Activated CD8-positive, alpha-beta T cell treated with anti-CD3 and anti-CD28 coated beads, Interleukin-2, amount 10 ng/mL, durations not matched to agents 7 days and 5 days (primary cell): ENCODE data around the gene FOXE3. TPM values are rescaled to one million over a fixed set of nuclear protein-coding genes. Genes with fewer than 3 reads are reported as not detected.

Experiments
- ATAC-seq: fragments of 150-1000 bp; cut with Tn5 transposase; one replicate; pipeline ENCODE4 v1.10.0; 2021; ENCODE audit warnings: moderate library complexity
- CTCF ChIA-PET: fragments of 350-600 bp; sonication (Branson Sonifier 250); formaldehyde crosslinking; loops from one replicate; lab custom pipeline; 2021; ENCODE audit warnings: antibody characterized with exemption; lab: Charles Lee
- POLR2A ChIA-PET: fragments of 350-600 bp; sonication (Branson Sonifier 250); formaldehyde crosslinking; loops from one replicate; lab custom pipeline; 2021; ENCODE audit warnings: antibody characterized with exemption; lab: Charles Lee
- DNase-seq: peaks from one replicate; pipeline ENCODE4 v3.0.0-alpha.2; 2020
- H3K27ac Mint-ChIP-seq: one replicate; pipeline ENCODE4 v1.8.0; 2021; ENCODE audit warnings: mild to moderate bottlenecking, mixed read lengths
- H3K27me3 Mint-ChIP-seq: one replicate; pipeline ENCODE4 v1.8.0; 2021; ENCODE audit warnings: low read depth, mixed read lengths
- H3K36me3 Mint-ChIP-seq: one replicate; pipeline ENCODE4 v1.8.0; 2021; ENCODE audit warnings: low read depth, mixed read lengths
- H3K4me1 Mint-ChIP-seq: one replicate; pipeline ENCODE4 v1.8.0; 2021; ENCODE audit warnings: low read depth, mixed read lengths
- H3K4me3 Mint-ChIP-seq: one replicate; pipeline ENCODE4 v1.8.0; 2021; ENCODE audit warnings: mild to moderate bottlenecking, mixed read lengths
- H3K9me3 Mint-ChIP-seq: one replicate; pipeline ENCODE4 v1.8.0; 2022; ENCODE audit warnings: mixed read lengths; ENCODE audit not compliant: insufficient read depth
- total RNA-seq, 2 experiments: library from RNA; stranded (reverse); gene quantifications; one replicate each; pipeline ENCODE4 v1.2.3, GENCODE V29; 2021

Gene FOXE3
- total RNA-seq, 2 experiments from 2014 or later, result not detected

GRCh38 chr1:47436979-47437446 lies 20.9 kb downstream of the FOXE3 start:
- POLR2A ChIA-PET, result interaction anchor here (0.9 kb wide), 1 partner anchor 274 kb away, joined by 5 read pairs; no protein-coding TSS in a partner anchor
- peaks cover 33% of the 10 kb centered on the region for H3K36me3 Mint-ChIP-seq
- ATAC-seq (peak; percentile 20), DNase-seq (peak; percentile 53)
- H3K4me3 Mint-ChIP-seq, result peak overlapping the region; percentile 93
- H3K9me3 Mint-ChIP-seq, result no peaks in the 10 kb centered on the region
- H3K27me3 Mint-ChIP-seq, result peaks cover 30% of the 10 kb centered on the region
- H3K4me1 Mint-ChIP-seq, result peaks cover 40% of the 10 kb centered on the region
- H3K27ac Mint-ChIP-seq, result peak overlapping the region; percentile 88
- CTCF ChIA-PET, result interaction anchor here (0.6 to 6.1 kb wide), 58 partner anchors 8 to 320 kb away, joined by 3 to 71 read pairs (median 4); partner anchors contain the start of genes CMPK1, PDZK1IP1 and STIL

- peak; percentile 90 for ATAC-seq
- Mint-ChIP-seq H3K9me3 (no peaks in the 10 kb centered on the region), H3K27me3 (peaks cover 28% of the 10 kb centered on the region), H3K27ac (peak within 1 kb of the TSS; percentile 88), H3K4me1 (peaks cover 34% of the 10 kb centered on the region), H3K4me3 (peak within 1 kb of the TSS; percentile 93), H3K36me3 (peaks cover 27% of the 10 kb centered on the region)
- CTCF ChIA-PET, result interaction anchor here (0.6 to 6.1 kb wide), 53 partner anchors 8 to 320 kb away, joined by 3 to 71 read pairs (median 4); partner anchors contain the start of genes CMPK1, PDZK1IP1 and STIL
- POLR2A ChIA-PET, result interaction anchor here (0.9 kb wide), 1 partner anchor 273 kb away, joined by 5 read pairs; no protein-coding TSS in a partner anchor
- peak; percentile 95 for DNase-seq
Measured at GRCh38 chr1:47437447-47438164, 21.5 kb downstream of the FOXE3 start, which contains the start of gene FOXD2. FOXD2 (plus strand) TSS chr1:47438044; CDS start chr1:47438136, 92 bp downstream.

GRCh38 chr1:47438165-47439016 lies 22.3 kb downstream of the FOXE3 start:
- no peak for ATAC-seq
- peak; percentile 49 for DNase-seq
- Mint-ChIP-seq H3K27me3 (peaks cover 21% of the 10 kb centered on the region), H3K4me1 (peaks cover 29% of the 10 kb centered on the region), H3K36me3 (peaks cover 20% of the 10 kb centered on the region), H3K9me3 (no peaks in the 10 kb centered on the region), H3K4me3 (peak overlapping the region; percentile 70), H3K27ac (peak overlapping the region; percentile 52)
- ChIA-PET CTCF (interaction anchor here (0.7 to 6.1 kb wide), 37 partner anchors 10 to 315 kb away, joined by 3 to 71 read pairs (median 4); partner anchors contain the start of genes CMPK1 and STIL), POLR2A (interaction anchor here (0.9 kb wide), 1 partner anchor 272 kb away, joined by 5 read pairs; no protein-coding TSS in a partner anchor)

GRCh38 chr1:47439017-47439818 lies 23.1 kb downstream of the FOXE3 start:
- peak overlapping the region; percentile 20 for H3K4me3 Mint-ChIP-seq
- CTCF ChIA-PET, result interaction anchor here (0.7 to 6.1 kb wide), 4 partner anchors 9 to 288 kb away, joined by 3 to 46 read pairs (median 28); no protein-coding TSS in a partner anchor
- DNase-seq (no peak), ATAC-seq (no peak)
- peaks cover 28% of the 10 kb centered on the region for H3K4me1 Mint-ChIP-seq
- H3K27ac Mint-ChIP-seq, result no peak overlapping the region
- no peaks in the 10 kb centered on the region for H3K9me3 Mint-ChIP-seq
- H3K27me3 Mint-ChIP-seq, result peaks cover 15% of the 10 kb centered on the region
- H3K36me3 Mint-ChIP-seq, result peaks cover 16% of the 10 kb centered on the region
- POLR2A ChIA-PET, result no interaction called here

- no peak for ATAC-seq
Measured at GRCh38 chr1:47439819-47440598, 23.9 kb downstream of the FOXE3 start.

GRCh38 chr1:47440599-47441081 lies 24.6 kb downstream of the FOXE3 start:
- DNase-seq (no peak), ATAC-seq (no peak)
- ChIA-PET POLR2A (interaction anchor here (1.1 kb wide), 1 partner anchor 286 kb away, joined by 3 read pairs; no protein-coding TSS in a partner anchor), CTCF (interaction anchor here (3.0 kb wide), 1 partner anchor 286 kb away, joined by 10 read pairs; no protein-coding TSS in a partner anchor)
- H3K4me3 Mint-ChIP-seq, result no peak overlapping the region
- peaks cover 7% of the 10 kb centered on the region for H3K27me3 Mint-ChIP-seq
- no peaks in the 10 kb centered on the region for H3K9me3 Mint-ChIP-seq
- H3K36me3 Mint-ChIP-seq, result peaks cover 5% of the 10 kb centered on the region
- H3K27ac Mint-ChIP-seq, result no peak overlapping the region
- H3K4me1 Mint-ChIP-seq, result peaks cover 29% of the 10 kb centered on the region

More at GRCh38 chr1:47439819-47440598, 23.9 kb downstream of the FOXE3 start:
- Mint-ChIP-seq H3K9me3 (no peaks in the 10 kb centered on the region), H3K4me1 (peaks cover 31% of the 10 kb centered on the region), H3K4me3 (no peak overlapping the region), H3K36me3 (peaks cover 8% of the 10 kb centered on the region), H3K27ac (no peak overlapping the region), H3K27me3 (peaks cover 8% of the 10 kb centered on the region)
- ChIA-PET POLR2A (no interaction called here), CTCF (interaction anchor here (3.0 kb wide), 1 partner anchor 286 kb away, joined by 10 read pairs; no protein-coding TSS in a partner anchor)
- no peak for DNase-seq

- peaks cover under 1% of the 10 kb centered on the region for H3K36me3 Mint-ChIP-seq
- no peak overlapping the region for H3K27ac Mint-ChIP-seq
- no peak overlapping the region for H3K4me3 Mint-ChIP-seq
- no peaks in the 10 kb centered on the region for H3K9me3 Mint-ChIP-seq
- ChIA-PET POLR2A (interaction anchor here (1.1 kb wide), 1 partner anchor 285 kb away, joined by 3 read pairs; no protein-coding TSS in a partner anchor), CTCF (interaction anchor here (0.6 to 3.0 kb wide), 2 partner anchors 112 to 285 kb away, joined by 3 to 10 read pairs; no protein-coding TSS in a partner anchor)
- H3K4me1 Mint-ChIP-seq, result peaks cover 19% of the 10 kb centered on the region
- DNase-seq, result no peak
- no peak for ATAC-seq
- peaks cover 7% of the 10 kb centered on the region for H3K27me3 Mint-ChIP-seq
Measured at GRCh38 chr1:47441450-47442106, 25.5 kb downstream of the FOXE3 start.

- ChIA-PET CTCF (interaction anchor here (0.6 to 3.0 kb wide), 3 partner anchors 10 to 1333 kb away, joined by 3 to 10 read pairs (median 3); no protein-coding TSS in a partner anchor), POLR2A (no interaction called here)
- H3K27ac Mint-ChIP-seq, result no peak overlapping the region
- H3K4me1 Mint-ChIP-seq, result peaks cover 19% of the 10 kb centered on the region
- no peaks in the 10 kb centered on the region for H3K36me3 Mint-ChIP-seq
- no peak overlapping the region for H3K4me3 Mint-ChIP-seq
- ATAC-seq, result no peak
- H3K9me3 Mint-ChIP-seq, result no peaks in the 10 kb centered on the region
- H3K27me3 Mint-ChIP-seq, result peaks cover 7% of the 10 kb centered on the region
- no peak for DNase-seq
Measured at GRCh38 chr1:47442202-47442601, 26.1 kb downstream of the FOXE3 start.

- ATAC-seq (no peak), DNase-seq (no peak)
- Mint-ChIP-seq H3K27ac (no peak overlapping the region), H3K36me3 (no peaks in the 10 kb centered on the region), H3K4me3 (no peak overlapping the region), H3K27me3 (peaks cover 10% of the 10 kb centered on the region), H3K9me3 (no peaks in the 10 kb centered on the region), H3K4me1 (peaks cover 19% of the 10 kb centered on the region)
- CTCF ChIA-PET, result interaction anchor here (0.6 to 3.0 kb wide), 3 partner anchors 11 to 1333 kb away, joined by 3 to 10 read pairs (median 3); no protein-coding TSS in a partner anchor
- POLR2A ChIA-PET, result no interaction called here
Measured at GRCh38 chr1:47442842-47443529, 26.9 kb downstream of the FOXE3 start.
